Endothelial cell of umbilical vein (primary cell): ENCODE data around the gene CEP350. TPM values are rescaled to one million over a fixed set of nuclear protein-coding genes. Genes with fewer than 3 reads are reported as not detected.
"Not testable (repeated sequence)": the region's sequence is repeated elsewhere in the genome, so short reads cannot be mapped to it uniquely, and the experiment has no call there.

Source experiments
- BruUV-seq: library from RNA; stranded (reverse); fragments of 400-500 nt; replicated peaks from 2 replicates; lab custom pipeline; 2021; lab: Mats Ljungman, UMichigan
- CTCF ChIA-PET: fragments of 300-600, 350-600 bp; sonication (Branson Sonifier 250); formaldehyde crosslinking; loops from one replicate; lab custom pipeline; 2021; ENCODE audit warnings: antibody characterized with exemption, inconsistent platforms; lab: Charles Lee
- POLR2A ChIA-PET: fragments of 300-600, 350-600 bp; sonication (Branson Sonifier 250); formaldehyde crosslinking; loops from one replicate; lab custom pipeline; 2021; ENCODE audit warnings: antibody characterized with exemption, inconsistent platforms; lab: Charles Lee
- DNase-seq: peaks from one replicate; pipeline ENCODE4 v3.0.0-alpha.2; 2011; ENCODE audit warnings: low read depth, low spot score
- FAIRE-seq: peaks from 2 replicates; lab custom pipeline; 2011; peaks lifted over from hg19 to GRCh38; lab: Jason Lieb, UNC
- H2AFZ ChIP-seq: 2 replicates; pipeline ENCODE4 v1.6.0; 2012; ENCODE audit warnings: low read depth, low read length, control low read depth, inconsistent platforms
- H3K27ac ChIP-seq: 2 replicates; pipeline ENCODE4 v1.5.1; 2011; ENCODE audit warnings: low read depth, mild to moderate bottlenecking, control low read depth, low read length, moderate library complexity; ENCODE audit not compliant: insufficient read depth
- H3K27me3 ChIP-seq, 2 experiments: 2 replicates each; pipeline versions ENCODE4 v1.6.0 to v1.6.1; 2011; ENCODE audit warnings: low read length in 2 of 2, mixed read lengths in 1 of 2; ENCODE audit not compliant: control insufficient read depth in 2 of 2, insufficient read depth in 2 of 2
- H3K36me3 ChIP-seq, 2 experiments: 2 replicates in 1 of 2; 3 replicates in 1 of 2; pipeline ENCODE4 v1.5.1; 2011; ENCODE audit warnings: low read length in 2 of 2, mild to moderate bottlenecking in 1 of 2, moderate library complexity in 1 of 2; ENCODE audit not compliant: control insufficient read depth in 2 of 2, insufficient read depth in 2 of 2; ENCODE audit errors: extremely low read depth in 1 of 2
- H3K4me1 ChIP-seq: 3 replicates; pipeline ENCODE4 v1.5.1; 2011; ENCODE audit warnings: mild to moderate bottlenecking, low read length; ENCODE audit not compliant: control insufficient read depth, insufficient read depth; ENCODE audit errors: extremely low read depth
- H3K4me2 ChIP-seq: 2 replicates; pipeline ENCODE4 v1.6.1; 2011; ENCODE audit warnings: low read length, control low read depth, mixed read lengths; ENCODE audit not compliant: insufficient read depth
- H3K4me3 ChIP-seq, 3 experiments: fragments of 200-600 bp in 1 of 3; sonication (generic), shearing (Covaris generic) in 1 of 3; replicated peaks in 1 of 3; 2 replicates each; pipeline ENCODE4 v1.5.1; 2011 to 2016; ENCODE audit warnings: control low read depth in 3 of 3, low read length in 3 of 3, mild to moderate bottlenecking in 2 of 3, inconsistent platforms in 1 of 3, low read depth in 1 of 3, moderate library complexity in 1 of 3; ENCODE audit not compliant: insufficient read depth in 1 of 3
- H3K79me2 ChIP-seq: 2 replicates; pipeline ENCODE4 v1.6.0; 2012; ENCODE audit warnings: low read length, inconsistent platforms; ENCODE audit not compliant: control insufficient read depth, insufficient read depth
- H3K9ac ChIP-seq: replicated peaks from 2 replicates; pipeline ENCODE3; 2011; ENCODE audit warnings: low read length, control low read depth; ENCODE audit not compliant: insufficient read depth; ENCODE audit errors: extremely low read depth
- H3K9me1 ChIP-seq: replicated peaks from 3 replicates; pipeline ENCODE4 v1.6.0; 2011; ENCODE audit warnings: mild to moderate bottlenecking, low read length; ENCODE audit not compliant: control insufficient read depth, insufficient read depth; ENCODE audit errors: extremely low read depth
- H3K9me3 ChIP-seq: replicated peaks from 2 replicates; pipeline ENCODE4 v1.5.1; 2012; ENCODE audit warnings: low read length, inconsistent platforms; ENCODE audit not compliant: control insufficient read depth, insufficient read depth
- H4K20me1 ChIP-seq: replicated peaks from 2 replicates; pipeline ENCODE3; 2011; ENCODE audit warnings: mild to moderate bottlenecking, low read length; ENCODE audit not compliant: control insufficient read depth, insufficient read depth; ENCODE audit errors: extremely low read depth
- CTCF ChIP-seq, 2 donors: IDR thresholded peaks; 1 replicate in 1 of 2; 2 replicates in 1 of 2; pipeline ENCODE4 v1.5.1; 2011; ENCODE audit warnings: low read length in 2 of 2, mild to moderate bottlenecking in 2 of 2, moderate library complexity in 2 of 2, control low read depth in 1 of 2, inconsistent platforms in 1 of 2, low read depth in 1 of 2; ENCODE audit not compliant: insufficient read depth in 1 of 2; ENCODE audit errors: extremely low read depth in 1 of 2
- EZH2 ChIP-seq: IDR thresholded peaks from 2 replicates; pipeline ENCODE4 v1.6.1; 2012; ENCODE audit warnings: borderline replicate concordance, low read depth, mild to moderate bottlenecking, moderate library complexity, low read length, inconsistent platforms; ENCODE audit not compliant: severe bottlenecking
- FOS ChIP-seq: IDR thresholded peaks from 2 replicates; pipeline ENCODE4 v1.6.1; 2011; ENCODE audit warnings: mild to moderate bottlenecking, low read length, moderate library complexity, borderline replicate concordance; ENCODE audit not compliant: insufficient read depth
- JUN ChIP-seq: IDR thresholded peaks from 2 replicates; pipeline ENCODE4 v1.6.1; 2011; ENCODE audit warnings: borderline replicate concordance, low read depth; ENCODE audit not compliant: insufficient read length, insufficient read depth
- MAX ChIP-seq: IDR thresholded peaks from 2 replicates; pipeline ENCODE4 v1.6.1; 2011; ENCODE audit not compliant: insufficient read depth, insufficient read length
- MYC ChIP-seq: IDR thresholded peaks from one replicate; pipeline ENCODE4 v1.6.1; 2011; ENCODE audit warnings: mild to moderate bottlenecking, low read depth, low read length
- POLR2A ChIP-seq: IDR thresholded peaks from 2 replicates; pipeline ENCODE4 v1.6.1; 2012; ENCODE audit warnings: low read depth, mild to moderate bottlenecking, control low read depth, low read length
- POLR2AphosphoS5 ChIP-seq: IDR thresholded peaks from 2 replicates; pipeline ENCODE4 v1.6.1; 2012; ENCODE audit warnings: low read depth, mild to moderate bottlenecking, control low read depth, low read length, moderate library complexity; ENCODE audit not compliant: insufficient read depth
- dilution Hi-C: fragments of 300-500 bp; cut with MboI; formaldehyde crosslinking; loops from one replicate; pipeline ENCODE4 v1.15.0; 2019; ENCODE audit warnings: low sequenced_read_pairs; ENCODE audit not compliant: extremely low pct_ligation_motif_present
- intact Hi-C: fragments of 100-400 bp; cut with micrococcal nuclease; formaldehyde crosslinking; loops from one replicate; pipeline ENCODE4 v1.10.0; 2022
- polyA plus RNA-seq, 4 experiments: library from polyadenylated mRNA; depleted of rRNA in 3 of 4; stranded (reverse) in 3 of 4; unstranded in 1 of 4; fragments of >200 nt; gene quantifications; 2 replicates each; pipeline versions ENCODE4 v1.2.1 to v1.2.3, GENCODE V29; 2011 to 2012; ENCODE audit warnings: missing spikeins in 1 of 4
- total RNA-seq: library from RNA; stranded (reverse); gene quantifications from 2 replicates; pipeline ENCODE4 v1.2.3, GENCODE V29; 2021

The CEP350 gene
- total and polyA plus RNA-seq, 2 donors (not counting 3 experiments of a cell fraction or from before 2014, with no cell fraction given): 4.8 to 30.1 TPM

GRCh38 chr1:179958359-179958758, 3.7 kb downstream of the CEP350 start:
- intact Hi-C loops (no loop called here), dilution Hi-C loops (no loop called here)
- FAIRE-seq: no peak
- TF ChIP-seq FOS (no peak), POLR2A (no peak), JUN (no peak), EZH2 (no peak), MAX (no peak), POLR2AphosphoS5 (no peak), CTCF (IDR thresholded peaks at IDR 0.05; ENCODE audit: extremely low read depth in 1 of 2, insufficient read depth in 1 of 2, low read depth in 1 of 2, low read length in 2 of 2) (no peak), MYC (no peak)
- Histone ChIP-seq H3K4me1 (peaks cover 22% of the 10 kb centered on the region), H3K4me3 (no peak overlapping the region), H2AFZ (no peak overlapping the region), H3K79me2 (peaks cover 63% of the 10 kb centered on the region), H4K20me1 (peaks cover 2% of the 10 kb centered on the region), H3K9ac (no peak overlapping the region), H3K4me2 (no peak overlapping the region), H3K9me1 (no peaks in the 10 kb centered on the region), H3K27ac (no peak overlapping the region), H3K27me3 (no peaks in the 10 kb centered on the region), H3K36me3 (no peaks in the 10 kb centered on the region), H3K9me3 (no peaks in the 10 kb centered on the region)
- BruUV-seq: no TSS peak
- CTCF ChIA-PET: no interaction called here
- DNase-seq: no peak
- POLR2A ChIA-PET: no interaction called here

- dilution Hi-C loops, H4K20me1 ChIP-seq, H3K9me1 ChIP-seq, DNase-seq, H3K4me3 ChIP-seq, intact Hi-C loops, H3K36me3 ChIP-seq, H3K4me1 ChIP-seq, H3K27me3 ChIP-seq, BruUV-seq, CTCF ChIA-PET, POLR2A ChIA-PET, H3K4me2 ChIP-seq, H3K27ac ChIP-seq, H3K9me3 ChIP-seq, H3K9ac ChIP-seq, FAIRE-seq, H2AFZ ChIP-seq: not testable (repeated sequence)
- H3K79me2 ChIP-seq: peaks cover 77% of the 10 kb centered on the region
Observed at GRCh38 chr1:179962168-179962567, 7.6 kb downstream of the CEP350 start.
